ENCODE data around the gene KPNB1. TPM values are rescaled to one million over a fixed set of nuclear protein-coding genes. Genes with fewer than 3 reads are reported as not detected.

Gene KPNB1
- total RNA-seq, 1 experiment from 2014 or later: 742 TPM

DNA sequence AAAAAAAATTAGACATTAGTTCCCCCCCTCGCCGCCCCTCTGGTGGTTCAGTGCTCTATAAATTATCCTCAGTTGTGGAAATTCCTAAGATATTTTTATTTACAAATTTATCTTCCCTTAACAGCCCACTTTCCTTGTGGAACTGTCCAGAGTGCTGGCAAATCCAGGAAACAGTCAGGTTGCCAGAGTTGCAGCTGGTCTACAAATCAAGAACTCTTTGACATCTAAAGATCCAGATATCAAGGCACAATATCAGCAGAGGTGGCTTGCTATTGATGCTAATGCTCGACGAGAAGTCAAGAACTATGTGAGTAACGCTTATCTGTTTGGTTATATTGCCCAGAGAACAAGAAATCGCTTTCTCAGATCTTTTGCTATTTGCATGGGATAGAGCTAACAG is 2.9 kb downstream of the KPNB1 start:
- H3K4me1 Mint-ChIP-seq: peaks cover 34 to 42% of the 10 kb centered on the region in 2 experiments
- H3K4me1 ChIP-seq (ENCODE audit: insufficient read depth, low read length): no peaks in the 10 kb centered on the region
- no peak overlapping the region for H3K18ac ChIP-seq (ENCODE audit: insufficient read length, low read depth, low read length)
- H3K23ac ChIP-seq (ENCODE audit: insufficient read length, low read depth, low read length): no peak overlapping the region
- no peaks in the 10 kb centered on the region for H3K27me3 Mint-ChIP-seq (ENCODE audit: low read depth)
- H3K9me3 ChIP-seq (ENCODE audit: control insufficient read depth, low read depth, low read length): no peaks in the 10 kb centered on the region
- H2BK120ac ChIP-seq (ENCODE audit: low read depth, low read length, poor library complexity, severe bottlenecking): no peak overlapping the region
- H4K8ac ChIP-seq (replicated peaks; ENCODE audit: insufficient read length, low read depth, low read length): no peak overlapping the region
- H3K27ac Mint-ChIP-seq: peak overlapping the region in 2 of 3 experiments; percentile 23 to 68; a peak in 2 of 7 replicates
- no peak overlapping the region for H4K5ac ChIP-seq (ENCODE audit: insufficient read length, low read depth, low read length)
- WGBS (ENCODE audit: extremely low coverage, insufficient read length, low lambda C conversion rate): no CpG with 5 or more reads among the region's 6 CpGs
- no peak overlapping the region for H3K27ac ChIP-seq (ENCODE audit: insufficient read length, low read depth, low read length)
- H3K9me3 Mint-ChIP-seq: no peaks in the 10 kb centered on the region; a peak in 1 of 5 replicates
- H4K91ac ChIP-seq (ENCODE audit: insufficient read length, low read depth, low read length): no peak overlapping the region
- no peak overlapping the region for H3K4ac ChIP-seq (ENCODE audit: low read depth, low read length)
- no peak overlapping the region for H2BK5ac ChIP-seq (ENCODE audit: insufficient read length, low read length)
- H2BK20ac ChIP-seq (ENCODE audit: low read depth, low read length, poor library complexity, severe bottlenecking): no peak overlapping the region
- H3K79me1 ChIP-seq (ENCODE audit: insufficient read depth, low read depth, low read length, poor library complexity, severe bottlenecking): peaks cover 9% of the 10 kb centered on the region
- H3K9ac ChIP-seq (ENCODE audit: extremely low read depth, insufficient read length, low read length): no peak overlapping the region
- H3K23me2 ChIP-seq (ENCODE audit: insufficient read length, low read depth, low read length, poor library complexity, severe bottlenecking): peaks cover 14% of the 10 kb centered on the region
- no peak overlapping the region for H2BK15ac ChIP-seq (ENCODE audit: low read depth, low read length)
- H3K56ac ChIP-seq (ENCODE audit: insufficient read length, low read depth, low read length): no peak overlapping the region
- H2BK12ac ChIP-seq (ENCODE audit: insufficient read length, low read depth, low read length): no peak overlapping the region
- peaks cover 29% of the 10 kb centered on the region for H3K79me2 ChIP-seq (ENCODE audit: insufficient read depth, low read length)
- DNase-seq: no peak
- peak overlapping the region in 1 of 2 experiments; percentile 89; a peak in 2 of 5 replicates for H3K4me3 Mint-ChIP-seq
- H4K20me1 ChIP-seq (ENCODE audit: control insufficient read depth, insufficient read depth, insufficient read length): no peaks in the 10 kb centered on the region
- H3K36me3 Mint-ChIP-seq (ENCODE audit: insufficient read depth in 1 of 3, low read depth in 3 of 3): peaks cover 59 to 69% (median 65%) of the 10 kb centered on the region in 3 experiments
- H2AK5ac ChIP-seq (ENCODE audit: insufficient read length, low read length): no peak overlapping the region
- H3K27me3 ChIP-seq (ENCODE audit: insufficient read depth, low read length): no peaks in the 10 kb centered on the region
- H3T11ph ChIP-seq (ENCODE audit: low read length): no peak overlapping the region
- TF ChIP-seq, protein P1, sequence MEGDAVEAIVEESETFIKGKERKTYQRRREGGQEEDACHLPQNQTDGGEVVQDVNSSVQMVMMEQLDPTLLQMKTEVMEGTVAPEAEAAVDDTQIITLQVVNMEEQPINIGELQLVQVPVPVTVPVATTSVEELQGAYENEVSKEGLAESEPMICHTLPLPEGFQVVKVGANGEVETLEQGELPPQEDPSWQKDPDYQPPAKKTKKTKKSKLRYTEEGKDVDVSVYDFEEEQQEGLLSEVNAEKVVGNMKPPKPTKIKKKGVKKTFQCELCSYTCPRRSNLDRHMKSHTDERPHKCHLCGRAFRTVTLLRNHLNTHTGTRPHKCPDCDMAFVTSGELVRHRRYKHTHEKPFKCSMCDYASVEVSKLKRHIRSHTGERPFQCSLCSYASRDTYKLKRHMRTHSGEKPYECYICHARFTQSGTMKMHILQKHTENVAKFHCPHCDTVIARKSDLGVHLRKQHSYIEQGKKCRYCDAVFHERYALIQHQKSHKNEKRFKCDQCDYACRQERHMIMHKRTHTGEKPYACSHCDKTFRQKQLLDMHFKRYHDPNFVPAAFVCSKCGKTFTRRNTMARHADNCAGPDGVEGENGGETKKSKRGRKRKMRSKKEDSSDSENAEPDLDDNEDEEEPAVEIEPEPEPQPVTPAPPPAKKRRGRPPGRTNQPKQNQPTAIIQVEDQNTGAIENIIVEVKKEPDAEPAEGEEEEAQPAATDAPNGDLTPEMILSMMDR (conservative IDR thresholded peaks at IDR 0.05): no peak
- H3K14ac ChIP-seq (ENCODE audit: insufficient read depth, low read length): no peak overlapping the region
- H3K4me2 ChIP-seq (ENCODE audit: insufficient read depth, insufficient read length, low read length): no peak overlapping the region
- no peak overlapping the region for H2AFZ ChIP-seq (ENCODE audit: low read length)
